ENCODE measurements around the gene BOD1L1.
A peak's percentile ranks its signal among the peaks of the same experiment; 100 is the strongest.

- TF ChIP-seq CTCF (IDR thresholded peaks at IDR 0.05) (peak in 3 of 6 experiments; percentile 21 to 36 (median 35)), POLR2A (IDR thresholded peaks at IDR 0.05) (no peak)
Measured at GRCh38 chr4:13541720-13542576, 85.6 kb downstream of the BOD1L1 start.

Data from Peyer's patch (tissue), 4 donors.